Thoracic aorta (tissue), 2 donors: ENCODE measurements around the gene FBXL15. TPM values are rescaled to one million over a fixed set of nuclear protein-coding genes. Genes with fewer than 3 reads are reported as not detected.

Experiments used
- ATAC-seq: fragments of 150-250 bp; one replicate; pipeline ENCODE4 v1.8.0; 2017; ENCODE audit warnings: low read depth; ENCODE audit not compliant: insufficient number of reproducible peaks, low FRiP score
- DNase-seq: peaks from one replicate; pipeline ENCODE4 v3.0.0-alpha.2; 2020; ENCODE audit warnings: low spot score
- H3K27ac ChIP-seq, 2 donors: fragments of 200-600 bp; sonication (generic); 1 replicate in 1 of 2; 2 replicates in 1 of 2; pipeline ENCODE4 v1.5.1; 2016; ENCODE audit warnings: mild to moderate bottlenecking in 2 of 2, moderate library complexity in 2 of 2
- H3K27me3 ChIP-seq: fragments of 200-600 bp; sonication (generic); replicated peaks from 2 replicates; pipeline ENCODE4 v1.6.0; 2016; ENCODE audit warnings: mild to moderate bottlenecking; ENCODE audit not compliant: insufficient read depth
- H3K36me3 ChIP-seq: fragments of 200-600 bp; sonication (generic); one replicate; pipeline ENCODE4 v1.5.1; 2016
- H3K4me1 ChIP-seq, 2 donors: fragments of 200-600 bp; sonication (generic); 1 replicate in 1 of 2; 2 replicates in 1 of 2; pipeline versions ENCODE4 v1.5.1 to v1.6.0; 2016; ENCODE audit warnings: low read depth in 2 of 2, mild to moderate bottlenecking in 1 of 2; ENCODE audit not compliant: control insufficient read depth in 1 of 2
- H3K4me3 ChIP-seq: fragments of 200-600 bp; sonication (generic); 2 replicates; pipeline ENCODE4 v1.5.1; 2016; ENCODE audit warnings: mild to moderate bottlenecking
- H3K9me3 ChIP-seq: fragments of 200-600 bp; sonication (generic); 2 replicates; pipeline ENCODE4 v1.5.1; 2016
- total RNA-seq, 2 donors: library from RNA; depleted of rRNA; stranded (reverse); fragments of >200 nt; gene quantifications; one replicate each; pipeline versions ENCODE4 v1.1.0 to v1.2.3, GENCODE V29; 2016
- TF ChIP-seq, protein P1 (sequence below): fragments of 200-600 bp; sonication (generic); IDR thresholded peaks from one replicate; pipeline ENCODE4 v1.5.1; 2019; ENCODE audit warnings: antibody characterized with exemption

Gene FBXL15
- total RNA-seq, 2 donors from 2014 or later: 19.8 to 24.0 TPM

DNA sequence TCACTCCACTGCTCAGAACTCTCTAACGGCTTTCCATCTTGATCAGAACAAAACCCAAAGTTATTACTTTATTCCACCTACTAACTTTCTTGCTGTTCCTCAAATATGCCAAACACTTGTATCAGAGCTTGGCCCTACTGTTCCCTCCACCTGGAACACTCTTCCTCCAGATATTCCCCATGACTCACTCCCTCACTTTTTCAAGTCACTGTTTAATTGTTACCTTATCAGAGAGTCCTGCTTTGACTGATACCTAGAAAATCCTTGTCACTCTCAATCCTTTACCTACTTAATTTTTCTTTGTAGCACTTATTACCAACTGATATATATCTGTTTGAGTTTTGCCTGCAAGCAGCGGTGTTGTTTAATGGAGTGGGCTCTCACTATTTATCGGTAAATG is 30.7 kb upstream of the FBXL15 start:
- TF ChIP-seq, protein P1, sequence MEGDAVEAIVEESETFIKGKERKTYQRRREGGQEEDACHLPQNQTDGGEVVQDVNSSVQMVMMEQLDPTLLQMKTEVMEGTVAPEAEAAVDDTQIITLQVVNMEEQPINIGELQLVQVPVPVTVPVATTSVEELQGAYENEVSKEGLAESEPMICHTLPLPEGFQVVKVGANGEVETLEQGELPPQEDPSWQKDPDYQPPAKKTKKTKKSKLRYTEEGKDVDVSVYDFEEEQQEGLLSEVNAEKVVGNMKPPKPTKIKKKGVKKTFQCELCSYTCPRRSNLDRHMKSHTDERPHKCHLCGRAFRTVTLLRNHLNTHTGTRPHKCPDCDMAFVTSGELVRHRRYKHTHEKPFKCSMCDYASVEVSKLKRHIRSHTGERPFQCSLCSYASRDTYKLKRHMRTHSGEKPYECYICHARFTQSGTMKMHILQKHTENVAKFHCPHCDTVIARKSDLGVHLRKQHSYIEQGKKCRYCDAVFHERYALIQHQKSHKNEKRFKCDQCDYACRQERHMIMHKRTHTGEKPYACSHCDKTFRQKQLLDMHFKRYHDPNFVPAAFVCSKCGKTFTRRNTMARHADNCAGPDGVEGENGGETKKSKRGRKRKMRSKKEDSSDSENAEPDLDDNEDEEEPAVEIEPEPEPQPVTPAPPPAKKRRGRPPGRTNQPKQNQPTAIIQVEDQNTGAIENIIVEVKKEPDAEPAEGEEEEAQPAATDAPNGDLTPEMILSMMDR: no peak
- no peaks in the 10 kb centered on the region for H3K36me3 ChIP-seq
- H3K4me3 ChIP-seq: no peak overlapping the region
- H3K27me3 ChIP-seq: no peaks in the 10 kb centered on the region
- no peak for ATAC-seq
- DNase-seq: no peak
- H3K27ac ChIP-seq: no peak overlapping the region
- H3K9me3 ChIP-seq: no peaks in the 10 kb centered on the region
- peaks cover 8 to 16% of the 10 kb centered on the region in 2 donors for H3K4me1 ChIP-seq

DNA sequence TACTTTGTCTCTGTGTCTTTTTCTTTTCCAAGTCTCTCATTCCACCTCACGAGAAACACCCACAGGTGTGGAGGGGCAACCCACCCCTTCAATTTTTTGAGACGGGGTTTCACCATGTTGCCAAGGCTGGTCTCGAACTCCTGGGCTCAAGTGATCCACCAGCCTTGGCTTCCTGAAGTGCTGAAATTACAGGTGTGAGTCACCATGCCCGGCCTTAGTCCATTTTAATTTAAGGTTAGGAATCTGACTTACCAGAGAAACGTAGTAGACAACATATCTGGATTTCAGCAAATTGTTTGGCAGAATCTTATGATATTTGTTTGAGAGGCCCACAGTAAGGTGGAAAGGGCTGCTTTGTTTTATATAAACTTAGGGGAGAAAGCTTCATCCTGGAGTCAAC is 28.3 kb upstream of the FBXL15 start:
- TF ChIP-seq, protein P1: no peak
- Histone ChIP-seq H3K9me3 (no peaks in the 10 kb centered on the region), H3K36me3 (no peaks in the 10 kb centered on the region), H3K27ac (no peak overlapping the region), H3K27me3 (no peaks in the 10 kb centered on the region), H3K4me1 (peaks cover 12 to 21% of the 10 kb centered on the region in 2 donors), H3K4me3 (no peak overlapping the region)
- ATAC-seq (no peak), DNase-seq (no peak)

DNA sequence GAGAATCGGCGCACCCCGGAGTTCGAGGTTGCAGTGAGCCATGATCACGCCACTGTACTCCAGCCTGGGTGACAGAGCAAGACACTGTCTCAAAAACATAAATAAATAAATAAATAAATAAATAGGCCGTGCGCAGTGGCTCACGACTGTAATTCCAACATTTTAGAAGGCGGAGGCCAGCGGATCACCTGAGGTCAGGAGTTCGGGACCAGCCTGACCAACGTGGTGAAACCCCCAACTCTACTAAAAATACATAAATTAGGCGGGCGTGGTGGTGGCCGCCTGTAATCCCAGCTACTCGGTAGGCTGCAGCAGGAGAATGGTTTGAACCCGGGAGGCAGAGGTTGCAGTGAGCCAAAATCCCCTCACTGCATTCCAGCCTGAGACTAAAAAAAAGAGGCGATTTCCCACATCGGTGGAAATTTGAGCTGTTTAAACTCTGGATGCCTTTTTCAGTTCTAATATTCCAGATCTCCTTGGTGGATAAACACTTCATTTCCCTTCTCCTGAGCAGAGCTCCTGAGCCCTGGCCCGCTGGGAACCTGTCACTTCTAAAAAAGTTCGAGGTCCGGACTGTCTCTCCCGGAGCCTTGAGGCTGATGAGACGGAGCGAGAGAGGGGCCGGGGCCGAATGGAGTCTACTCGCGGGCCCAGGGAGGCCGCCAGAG is 27.1 kb upstream of the FBXL15 start:
- TF ChIP-seq, protein P1: no peak
- Histone ChIP-seq H3K4me3 (peak overlapping the region; percentile 87), H3K27ac (peak overlapping the region; percentile 92 to 96), H3K9me3 (no peaks in the 10 kb centered on the region), H3K36me3 (no peaks in the 10 kb centered on the region), H3K27me3 (no peaks in the 10 kb centered on the region), H3K4me1 (peaks cover 12 to 22% of the 10 kb centered on the region in 2 donors)
- DNase-seq: peak; percentile 68
- ATAC-seq: peak; percentile 52

DNA sequence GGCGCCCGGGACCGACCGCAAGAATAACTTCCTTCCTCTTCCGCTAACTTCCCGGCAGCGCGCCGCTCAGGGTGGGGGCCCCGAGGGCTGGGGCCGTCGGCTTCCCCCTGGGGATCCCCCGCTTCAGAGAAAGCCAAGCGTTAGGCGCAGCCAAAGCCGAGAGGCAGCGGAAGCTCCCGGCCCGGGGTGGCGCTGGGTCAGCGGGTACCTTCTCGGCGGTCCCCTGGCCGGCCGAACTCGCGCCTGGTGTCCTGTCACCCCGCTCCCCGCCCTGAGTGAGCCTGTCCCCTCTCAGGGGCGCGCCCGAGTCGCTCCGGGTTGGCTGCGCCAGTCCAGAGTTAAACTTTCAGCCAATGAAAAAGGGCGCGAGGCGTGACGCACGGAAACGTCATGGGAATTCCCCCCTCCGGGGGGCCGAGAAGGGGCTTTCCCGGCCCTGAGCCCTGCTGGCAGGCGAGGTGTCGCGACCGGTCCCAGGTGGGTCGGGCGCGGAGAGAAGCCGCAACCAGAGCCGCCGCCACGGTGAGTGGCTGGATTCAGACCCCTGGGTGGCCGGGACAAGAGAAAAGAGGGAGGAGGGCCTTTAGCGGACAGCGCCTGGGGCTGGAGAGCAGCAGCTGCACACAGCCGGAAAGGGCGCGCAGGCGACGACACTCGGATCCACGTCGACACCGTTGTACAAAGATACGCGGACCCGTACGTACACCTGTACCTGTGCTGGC is 26.4 kb upstream of the FBXL15 start:
- DNase-seq: peak; percentile 75
- Histone ChIP-seq H3K27me3 (no peaks in the 10 kb centered on the region), H3K9me3 (no peaks in the 10 kb centered on the region), H3K36me3 (no peaks in the 10 kb centered on the region), H3K27ac (peak overlapping the region; percentile 92 to 96), H3K4me3 (peak overlapping the region; percentile 87), H3K4me1 (peaks cover 12 to 27% of the 10 kb centered on the region in 2 donors)
- ATAC-seq: peak; percentile 61
- TF ChIP-seq, protein P1: peak; percentile 91

DNA sequence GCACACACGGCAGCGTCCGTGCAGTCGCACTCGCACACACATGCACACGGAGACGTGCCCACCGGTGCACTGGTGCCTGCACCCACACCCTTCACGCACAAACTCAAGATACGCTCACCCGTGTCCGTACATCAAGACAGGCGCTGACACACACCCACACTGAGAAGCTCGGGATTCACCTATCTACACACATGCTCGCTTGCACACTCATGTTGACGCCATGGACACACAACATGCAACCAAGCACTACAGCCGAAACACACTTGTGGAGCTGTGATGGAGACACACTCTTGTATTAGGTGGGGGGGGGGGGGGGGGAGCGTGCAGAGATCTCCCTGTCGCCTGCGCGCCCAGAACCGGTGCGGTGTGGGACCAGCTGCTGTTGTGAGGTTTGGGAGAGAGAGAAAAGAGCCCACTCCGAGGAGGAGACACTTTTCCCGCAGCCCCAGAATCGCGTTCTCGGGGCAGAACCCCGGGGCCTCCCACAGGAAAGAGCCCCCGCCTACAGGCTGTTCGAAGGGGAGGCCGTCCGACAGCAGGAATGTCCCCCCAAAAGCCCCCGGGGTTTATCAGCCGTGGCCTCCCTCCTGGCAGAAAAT is 25.7 kb upstream of the FBXL15 start:
- Histone ChIP-seq H3K27ac (peak overlapping the region; percentile 92 to 96), H3K4me3 (peak overlapping the region; percentile 87), H3K36me3 (no peaks in the 10 kb centered on the region), H3K4me1 (peaks cover 15 to 31% of the 10 kb centered on the region in 2 donors), H3K27me3 (no peaks in the 10 kb centered on the region), H3K9me3 (no peaks in the 10 kb centered on the region)
- TF ChIP-seq, protein P1: no peak
- ATAC-seq (no peak), DNase-seq (no peak)
